ENCODE results near the gene SLC30A1. TPM values are rescaled to one million over a fixed set of nuclear protein-coding genes. Genes with fewer than 3 reads are reported as not detected.
A peak's percentile ranks its signal among the peaks of the same experiment; 100 is the strongest.

SLC30A1 gene
- total and polyA plus RNA-seq, 2 of the 13 experiments (the other 11 are each of a cell fraction or from before 2014, with no cell fraction given), result 5.9 to 24.4 TPM

GRCh38 chr1:211578640-211579439 lies at the start of gene SLC30A1 (continued):
- no peak for TF ChIP-seq ZNF512B (CRISPR knock-in tag; IDR thresholded peaks at IDR 0.05; ENCODE audit: borderline replicate concordance)
- no peak for TF ChIP-seq ZBTB14 (CRISPR knock-in tag; IDR thresholded peaks at IDR 0.05)
- TF ChIP-seq DNMT3B (CRISPR knock-in tag; conservative IDR thresholded peaks at IDR 0.05), result no peak; the same call in 1 of the 2 replicates
- peak; percentile 53 for TF ChIP-seq UBTF (CRISPR knock-in tag; IDR thresholded peaks at IDR 0.05)
- TF ChIP-seq GATAD2A (CRISPR knock-in tag; IDR thresholded peaks at IDR 0.05), result 0 out of 2 replicates have a peak, but pooled peaks have one; percentile 6
- TF ChIP-seq ELF3 (CRISPR knock-in tag; IDR thresholded peaks at IDR 0.05), result no peak
- no peak for TF ChIP-seq PAXIP1 (CRISPR knock-in tag; conservative IDR thresholded peaks at IDR 0.05)
- TF ChIP-seq CREB1 (IDR thresholded peaks at IDR 0.05), result peak; percentile 71
- TF ChIP-seq CREB1 (CRISPR knock-in tag; IDR thresholded peaks at IDR 0.05), result peak; percentile 85
- TF ChIP-seq ZNF317 (CRISPR knock-in tag; IDR thresholded peaks at IDR 0.05), result no peak
- peak; percentile 11; the same call in 1 of the 2 replicates for TF ChIP-seq ZNF574 (CRISPR knock-in tag; IDR thresholded peaks at IDR 0.05)
- no peak for TF ChIP-seq ZNF34 (CRISPR knock-in tag; IDR thresholded peaks at IDR 0.05; ENCODE audit: borderline replicate concordance)

Data from HepG2 (cell line).